Neutrophil (primary cell): ENCODE results near the gene PALLD.

ENCODE experiments used
- H3K27ac ChIP-seq: fragments of 200-600 bp; sonication (generic); 2 replicates; pipeline ENCODE4 v1.5.1; 2016; ENCODE audit warnings: mild to moderate bottlenecking, moderate library complexity
- H3K27me3 ChIP-seq: fragments of 200-600 bp; sonication (generic); 2 replicates; pipeline ENCODE4 v1.6.0; 2016; ENCODE audit warnings: mild to moderate bottlenecking
- H3K36me3 ChIP-seq: fragments of 200-600 bp; sonication (generic); 2 replicates; pipeline ENCODE4 v1.5.1; 2017
- H3K4me1 ChIP-seq, 2 experiments: fragments of 200-600 bp in 1 of 2; sonication (generic) in 1 of 2; 1 replicate in 1 of 2; 2 replicates in 1 of 2; pipeline versions ENCODE4 v1.5.1 to v1.6.1; 2013 to 2016; ENCODE audit warnings: low read depth in 1 of 2, low read length in 1 of 2, mild to moderate bottlenecking in 1 of 2, moderate library complexity in 1 of 2; ENCODE audit not compliant: control insufficient read depth in 1 of 2, insufficient read depth in 1 of 2
- H3K4me3 ChIP-seq, 2 experiments: fragments of 200-600 bp in 1 of 2; sonication (generic) in 1 of 2; 1 replicate in 1 of 2; 2 replicates in 1 of 2; pipeline ENCODE4 v1.5.1; 2013 to 2016; ENCODE audit warnings: low read depth in 1 of 2, low read length in 1 of 2, mild to moderate bottlenecking in 1 of 2, moderate library complexity in 1 of 2
- H3K9me3 ChIP-seq: fragments of 200-600 bp; sonication (generic); 2 replicates; pipeline ENCODE4 v1.5.1; 2016
- CTCF ChIP-seq: fragments of 200-600 bp; sonication (generic); IDR thresholded peaks from 2 replicates; pipeline ENCODE4 v1.5.1; 2016; ENCODE audit warnings: antibody characterized with exemption

Gene PALLD

GRCh38 chr4:168593399-168593798 is 96.5 kb downstream of the PALLD start:
- Histone ChIP-seq H3K36me3 (no peaks in the 10 kb centered on the region), H3K9me3 (no peaks in the 10 kb centered on the region), H3K4me1 (no peaks in the 10 kb centered on the region), H3K27me3 (no peaks in the 10 kb centered on the region), H3K4me3 (no peak overlapping the region), H3K27ac (no peak overlapping the region)
- TF ChIP-seq CTCF, result no peak

GRCh38 chr4:168594121-168594520 is 97.3 kb downstream of the PALLD start:
- no peak for TF ChIP-seq CTCF
- no peak overlapping the region for H3K27ac ChIP-seq
- no peak overlapping the region for H3K4me3 ChIP-seq

GRCh38 chr4:168598191-168598590 is 101.3 kb downstream of the PALLD start:
- Histone ChIP-seq H3K27ac (no peak overlapping the region), H3K4me1 (no peaks in the 10 kb centered on the region), H3K36me3 (no peaks in the 10 kb centered on the region), H3K4me3 (no peak overlapping the region), H3K9me3 (no peaks in the 10 kb centered on the region), H3K27me3 (no peaks in the 10 kb centered on the region)
- TF ChIP-seq CTCF, result no peak

More at GRCh38 chr4:168594121-168594520, 97.3 kb downstream of the PALLD start:
- Histone ChIP-seq H3K27me3 (no peaks in the 10 kb centered on the region), H3K4me1 (no peaks in the 10 kb centered on the region), H3K9me3 (no peaks in the 10 kb centered on the region), H3K36me3 (no peaks in the 10 kb centered on the region)

- H3K36me3 ChIP-seq, result no peaks in the 10 kb centered on the region
- no peaks in the 10 kb centered on the region for H3K9me3 ChIP-seq
- TF ChIP-seq CTCF, result no peak
- H3K4me1 ChIP-seq, result no peaks in the 10 kb centered on the region
- no peak overlapping the region for H3K4me3 ChIP-seq
- H3K27ac ChIP-seq, result no peak overlapping the region
- H3K27me3 ChIP-seq, result no peaks in the 10 kb centered on the region
These were observed 104.1 kb downstream of the PALLD start for GRCh38 chr4:168600796-168601583.

GRCh38 chr4:168601899-168602298 is 105.0 kb downstream of the PALLD start:
- no peak overlapping the region for H3K27ac ChIP-seq
- H3K4me1 ChIP-seq, result no peaks in the 10 kb centered on the region
- no peak for TF ChIP-seq CTCF
- no peaks in the 10 kb centered on the region for H3K9me3 ChIP-seq
- H3K27me3 ChIP-seq, result no peaks in the 10 kb centered on the region
- H3K4me3 ChIP-seq, result no peak overlapping the region
- no peaks in the 10 kb centered on the region for H3K36me3 ChIP-seq
